IMR-90 (cell line): Measurements from ENCODE around the gene PREB. TPM values are rescaled to one million over a fixed set of nuclear protein-coding genes. Genes with fewer than 3 reads are reported as not detected.

Source experiments
- ATAC-seq: fragments of 200-7000 bp; cut with Tn5 transposase; 2 replicates; pipeline ENCODE4 v1.9.1; 2020; ENCODE audit warnings: low read depth, mild to moderate bottlenecking, moderate library complexity
- BruUV-seq: library from RNA; stranded (reverse); fragments of 400-500 nt; replicated peaks from 2 replicates; lab custom pipeline; 2021; lab: Mats Ljungman, UMichigan
- CTCF ChIA-PET: fragments of 300-600 bp; formaldehyde crosslinking; extraction: SDS; loops from one replicate; lab custom pipeline; 2021; ENCODE audit warnings: antibody characterized with exemption; lab: Yijun Ruan, JAX
- POLR2A ChIA-PET: fragments of 300-600 bp; sonication (Branson Sonifier 250); formaldehyde crosslinking; loops from one replicate; lab custom pipeline; 2022; ENCODE audit warnings: antibody characterized with exemption; ENCODE audit not compliant: unreplicated experiment; lab: Charles Lee
- DNase-seq: peaks from one replicate; pipeline ENCODE4 v3.0.0; 2013
- H2AFZ ChIP-seq: replicated peaks from 2 replicates; pipeline ENCODE3; 2013; ENCODE audit warnings: low read length, mild to moderate bottlenecking; ENCODE audit not compliant: poor library complexity
- H2AK5ac ChIP-seq: 2 replicates; pipeline ENCODE4 v1.6.1; 2013; ENCODE audit warnings: low read depth, low read length, inconsistent platforms
- H2AK9ac ChIP-seq: replicated peaks from 2 replicates; pipeline ENCODE3; 2013; ENCODE audit warnings: mild to moderate bottlenecking, low read depth, low read length, moderate library complexity; ENCODE audit not compliant: poor library complexity
- H2BK120ac ChIP-seq: 2 replicates; pipeline ENCODE4 v1.6.1; 2013; ENCODE audit warnings: low read depth, low read length, inconsistent platforms
- H2BK15ac ChIP-seq: 3 replicates; pipeline ENCODE4 v1.6.1; 2013; ENCODE audit warnings: low read depth, low read length, inconsistent platforms
- H2BK20ac ChIP-seq: 2 replicates; pipeline ENCODE4 v1.6.1; 2013; ENCODE audit warnings: low read depth, mild to moderate bottlenecking, inconsistent platforms, low read length, moderate library complexity
- H2BK5ac ChIP-seq: 2 replicates; pipeline ENCODE4 v1.6.1; 2013; ENCODE audit warnings: mild to moderate bottlenecking, low read depth, low read length, inconsistent platforms; ENCODE audit not compliant: poor library complexity, severe bottlenecking
- H3K14ac ChIP-seq: replicated peaks from 2 replicates; pipeline ENCODE4 v1.6.1; 2013; ENCODE audit warnings: low read depth, low read length, inconsistent platforms
- H3K18ac ChIP-seq: 2 replicates; pipeline ENCODE4 v1.6.1; 2013; ENCODE audit warnings: low read depth, low read length, control low read depth
- H3K23ac ChIP-seq: 2 replicates; pipeline ENCODE4 v1.6.1; 2013; ENCODE audit warnings: low read depth, low read length, inconsistent platforms
- H3K27ac ChIP-seq: 2 replicates; pipeline ENCODE4 v1.5.1; 2013; ENCODE audit warnings: mild to moderate bottlenecking, control low read depth, low read length; ENCODE audit not compliant: insufficient read depth
- H3K27me3 ChIP-seq: 2 replicates; pipeline ENCODE4 v1.6.1; 2013; ENCODE audit warnings: low read length; ENCODE audit not compliant: control insufficient read depth, insufficient read depth
- H3K36me3 ChIP-seq: 2 replicates; pipeline ENCODE4 v1.6.1; 2013; ENCODE audit warnings: low read length, mixed read lengths; ENCODE audit not compliant: control insufficient read depth, insufficient read depth
- H3K4ac ChIP-seq: 2 replicates; pipeline ENCODE4 v1.6.1; 2013; ENCODE audit warnings: low read depth, low read length, inconsistent platforms
- H3K4me1 ChIP-seq: 2 replicates; pipeline ENCODE4 v1.6.1; 2013; ENCODE audit warnings: low read length, mixed read lengths; ENCODE audit not compliant: control insufficient read depth, insufficient read depth
- H3K4me2 ChIP-seq: 2 replicates; pipeline ENCODE4 v1.6.1; 2013; ENCODE audit warnings: low read depth, mild to moderate bottlenecking, control low read depth, low read length, moderate library complexity
- H3K4me3 ChIP-seq: 2 replicates; pipeline ENCODE4 v1.5.1; 2013; ENCODE audit warnings: low read depth, mild to moderate bottlenecking, control low read depth, low read length, moderate library complexity; ENCODE audit not compliant: insufficient read depth
- H3K56ac ChIP-seq: 2 replicates; pipeline ENCODE4 v1.6.1; 2013; ENCODE audit warnings: low read length, inconsistent platforms; ENCODE audit not compliant: insufficient read depth; ENCODE audit errors: extremely low read depth
- H3K79me1 ChIP-seq, 2 experiments: 2 replicates each; pipeline ENCODE4 v1.6.1; 2013; ENCODE audit warnings: low read length in 2 of 2, inconsistent platforms in 1 of 2, low read depth in 1 of 2
- H3K9ac ChIP-seq: 2 replicates; pipeline ENCODE4 v1.6.1; 2013; ENCODE audit warnings: low read depth, low read length, control low read depth
- H3K9me1 ChIP-seq: 2 replicates; pipeline ENCODE4 v1.6.1; 2013; ENCODE audit warnings: low read length, inconsistent platforms; ENCODE audit not compliant: insufficient read depth
- H3K9me3 ChIP-seq: 2 replicates; pipeline ENCODE4 v1.6.1; 2013; ENCODE audit warnings: low read length; ENCODE audit not compliant: control insufficient read depth, insufficient read depth
- H4K20me1 ChIP-seq: 2 replicates; pipeline ENCODE4 v1.6.1; 2013; ENCODE audit warnings: low read length, inconsistent platforms; ENCODE audit not compliant: insufficient read depth
- H4K5ac ChIP-seq: 2 replicates; pipeline ENCODE4 v1.6.1; 2013; ENCODE audit warnings: mild to moderate bottlenecking, low read depth, low read length, control low read depth
- H4K8ac ChIP-seq, 2 experiments: 2 replicates each; pipeline ENCODE4 v1.6.1; 2013; ENCODE audit warnings: low read depth in 2 of 2, low read length in 2 of 2, control low read depth in 1 of 2, inconsistent platforms in 1 of 2
- H4K91ac ChIP-seq: 2 replicates; pipeline ENCODE4 v1.6.1; 2013; ENCODE audit warnings: low read depth, low read length, inconsistent platforms; ENCODE audit not compliant: insufficient read depth
- CHD1 ChIP-seq: IDR thresholded peaks from 2 replicates; pipeline ENCODE4 v1.6.1; 2012; ENCODE audit warnings: low read depth, low read length, improper control_type of control experiment
- CTCF ChIP-seq: conservative IDR thresholded peaks from 2 replicates; pipeline ENCODE4 v1.5.1; 2012; ENCODE audit warnings: mild to moderate bottlenecking, low read depth, low read length, improper control_type of control experiment
- ELK1 ChIP-seq: fragments of 150-350 bp; IDR thresholded peaks from 2 replicates; pipeline ENCODE4 v1.6.1; 2016; ENCODE audit warnings: low read depth, mild to moderate bottlenecking, low read length, moderate library complexity, borderline replicate concordance
- MAFK ChIP-seq: IDR thresholded peaks from 2 replicates; pipeline ENCODE4 v1.6.1; 2012; ENCODE audit warnings: low read depth, low read length, improper control_type of control experiment
- MAZ ChIP-seq: IDR thresholded peaks from 2 replicates; pipeline ENCODE4 v1.6.1; 2012; ENCODE audit warnings: low read depth, mild to moderate bottlenecking, low read length, improper control_type of control experiment, moderate library complexity, borderline replicate concordance
- RAD21 ChIP-seq: IDR thresholded peaks from 2 replicates; pipeline ENCODE4 v1.6.1; 2012; ENCODE audit warnings: low read length, improper control_type of control experiment
- RCOR1 ChIP-seq: IDR thresholded peaks from 2 replicates; pipeline ENCODE4 v1.6.1; 2012; ENCODE audit warnings: mild to moderate bottlenecking, low read length, improper control_type of control experiment; ENCODE audit not compliant: insufficient replicate concordance
- WGBS, 2 experiments: methylation state at CpG; one replicate each; pipeline versions ENCODE4 v1.1.5 to v1.1.7; 2013; ENCODE audit warnings: missing lambda C conversion rate in 2 of 2; ENCODE audit not compliant: insufficient read length in 1 of 2; ENCODE audit errors: extremely low coverage in 2 of 2; 5-methylcytosine and 5-hydroxymethylcytosine counted together
- dilution Hi-C: fragments of 300-500 bp; cut with HindIII; formaldehyde crosslinking; loops from one replicate; pipeline ENCODE4 v1.14.3; 2018; ENCODE audit warnings: low sequenced_read_pairs; ENCODE audit not compliant: unreplicated experiment
- in situ Hi-C: fragments of 300-500 bp; cut with MboI; formaldehyde crosslinking; loops from 3 replicates; pipeline ENCODE4 v1.14.3; 2019; ENCODE audit warnings: low sequenced_read_pairs, inconsistent platforms, mixed read lengths
- intact Hi-C: fragments of 100-400 bp; cut with micrococcal nuclease; formaldehyde crosslinking; loops from 2 replicates; pipeline ENCODE4 v1.10.0; 2022
- polyA plus RNA-seq, 3 experiments: library from polyadenylated mRNA; depleted of rRNA; stranded (reverse); fragments of >200 nt; gene quantifications; 2 replicates each; pipeline ENCODE4 v1.2.3, GENCODE V29; 2012; ENCODE audit warnings: low replicate concordance in 1 of 3
- total RNA-seq: library from RNA; depleted of rRNA; stranded (reverse); fragments of >200 nt; gene quantifications from 2 replicates; pipeline ENCODE4 v1.2.3, GENCODE V29; 2012

The PREB gene
- total and polyA plus RNA-seq, 2 of the 4 experiments (the other 2 are of a cell fraction) = 38.9 to 52.2 TPM

- H3K56ac ChIP-seq = no peak overlapping the region
- no peak overlapping the region for H4K5ac ChIP-seq
Measured at GRCh38 chr2:27128668-27129571, 5.5 kb downstream of the PREB start.

More at GRCh38 chr2:27128668-27129571, 5.5 kb downstream of the PREB start:
- ChIA-PET CTCF (interaction anchor here (0.6 to 1.1 kb wide), 2 partner anchors 9 to 174 kb away, joined by 3 read pairs; no protein-coding TSS in a partner anchor), POLR2A (no interaction called here)
- TF ChIP-seq MAZ (no peak), ELK1 (no peak), RCOR1 (no peak), RAD21 (no peak), CTCF (no peak), CHD1 (no peak), MAFK (no peak)
- Histone ChIP-seq H2AK5ac (no peak overlapping the region), H3K4me1 (peaks cover 9% of the 10 kb centered on the region), H3K23ac (no peak overlapping the region), H2BK20ac (no peak overlapping the region), H4K91ac (no peak overlapping the region), H3K27me3 (peaks cover 4% of the 10 kb centered on the region), H3K4ac (no peak overlapping the region), H3K79me1 (peaks cover 14 to 23% of the 10 kb centered on the region in 2 experiments), H4K8ac (no peak overlapping the region), H3K14ac (no peak overlapping the region), H3K36me3 (peaks cover 34% of the 10 kb centered on the region), H3K27ac (no peak overlapping the region), H2BK5ac (no peak overlapping the region), H3K9ac (no peak overlapping the region), H3K9me3 (no peaks in the 10 kb centered on the region), H2AFZ (no peak overlapping the region), H3K18ac (no peak overlapping the region), H2BK120ac (no peak overlapping the region), H2AK9ac (peak overlapping the region; percentile 51), H4K20me1 (peaks cover 15% of the 10 kb centered on the region), H3K4me2 (no peak overlapping the region), H2BK15ac (no peak overlapping the region), H3K4me3 (no peak overlapping the region), H3K9me1 (peaks cover 12% of the 10 kb centered on the region)
- ATAC-seq (no peak), DNase-seq (no peak)
- dilution Hi-C loops (no loop called here), intact Hi-C loops (no loop called here), in situ Hi-C loops (no loop called here)
- BruUV-seq = no TSS peak
- WGBS, 2 experiments = 83% methylated on average over 6 of the region's 11 CpGs; no CpG with 5 or more reads in 1 of the 2 experiments
